Measurements from ENCODE around the gene KLHL18. TPM values are rescaled to one million over a fixed set of nuclear protein-coding genes. Genes with fewer than 3 reads are reported as not detected.

KLHL18 gene
- total RNA-seq, 1 donor from 2014 or later: 23.5 TPM

GRCh38 chr3:47380601-47381316 lies 98.0 kb downstream of the KLHL18 start, which contains the start of gene PTPN23:
Gene PTPN23 (plus strand): TSS chr3:47381021. CDS start chr3:47381097, 76 bp downstream.
- peak; percentile 100 for DNase-seq
- Histone ChIP-seq H3K27ac (peak within 1 kb of the TSS; percentile 91), H3K4me1 (peaks cover 26% of the 10 kb centered on the region), H3K9me3 (no peaks in the 10 kb centered on the region), H3K4me3 (peak within 1 kb of the TSS; percentile 74), H3K36me3 (no peaks in the 10 kb centered on the region), H3K27me3 (no peaks in the 10 kb centered on the region)
- TF ChIP-seq CTCF (IDR thresholded peaks at IDR 0.05): no peak
- intact Hi-C loops (cut with DNase I): no loop called here
- ATAC-seq: peak; percentile 93

GRCh38 chr3:47381317-47382157 lies 98.8 kb downstream of the KLHL18 start:
- H3K36me3 ChIP-seq: peaks cover 2% of the 10 kb centered on the region
- H3K27ac ChIP-seq: peak overlapping the region; percentile 91
- ATAC-seq (peak; percentile 81), DNase-seq (peak; percentile 92)
- peak overlapping the region; percentile 74 for H3K4me3 ChIP-seq
- no peaks in the 10 kb centered on the region for H3K27me3 ChIP-seq
- no peak for TF ChIP-seq CTCF (IDR thresholded peaks at IDR 0.05)
- H3K4me1 ChIP-seq: peaks cover 30% of the 10 kb centered on the region
- intact Hi-C loops (cut with DNase I): no loop called here
- no peaks in the 10 kb centered on the region for H3K9me3 ChIP-seq

GRCh38 chr3:47384425-47384824 lies 101.7 kb downstream of the KLHL18 start:
- intact Hi-C loops (cut with DNase I): no loop called here
- Histone ChIP-seq H3K4me1 (peaks cover 23% of the 10 kb centered on the region), H3K27me3 (no peaks in the 10 kb centered on the region), H3K36me3 (peaks cover 23% of the 10 kb centered on the region), H3K4me3 (no peak overlapping the region), H3K27ac (no peak overlapping the region), H3K9me3 (no peaks in the 10 kb centered on the region)
- no peak for TF ChIP-seq CTCF (IDR thresholded peaks at IDR 0.05)
- DNase-seq: no peak
- ATAC-seq: no peak

- no peak overlapping the region for H3K27ac ChIP-seq
- DNase-seq: no peak
Observed at GRCh38 chr3:47385007-47385406, 102.3 kb downstream of the KLHL18 start.

GRCh38 chr3:47385796-47386195 lies 103.1 kb downstream of the KLHL18 start:
- Histone ChIP-seq H3K36me3 (peaks cover 29% of the 10 kb centered on the region), H3K4me1 (peaks cover 17% of the 10 kb centered on the region), H3K4me3 (no peak overlapping the region), H3K27me3 (no peaks in the 10 kb centered on the region), H3K27ac (peak overlapping the region; percentile 11), H3K9me3 (no peaks in the 10 kb centered on the region)
- intact Hi-C loops (cut with DNase I): no loop called here
- no peak for TF ChIP-seq CTCF (IDR thresholded peaks at IDR 0.05)
- ATAC-seq (no peak), DNase-seq (no peak)

More at GRCh38 chr3:47385007-47385406, 102.3 kb downstream of the KLHL18 start:
- H3K36me3 ChIP-seq: peaks cover 23% of the 10 kb centered on the region
- ATAC-seq: peak; percentile 2
- TF ChIP-seq CTCF (IDR thresholded peaks at IDR 0.05): no peak
- intact Hi-C loops (cut with DNase I): no loop called here
- no peaks in the 10 kb centered on the region for H3K9me3 ChIP-seq
- peaks cover 17% of the 10 kb centered on the region for H3K4me1 ChIP-seq
- H3K27me3 ChIP-seq: no peaks in the 10 kb centered on the region
- no peak overlapping the region for H3K4me3 ChIP-seq
